Measurements from ENCODE around the gene EZR. TPM values are rescaled to one million over a fixed set of nuclear protein-coding genes. Genes with fewer than 3 reads are reported as not detected.

Gene EZR
- total and polyA plus RNA-seq, 2 donors (not counting 1 experiment from before 2014, with no cell fraction given), result 227 to 945 TPM

DNA sequence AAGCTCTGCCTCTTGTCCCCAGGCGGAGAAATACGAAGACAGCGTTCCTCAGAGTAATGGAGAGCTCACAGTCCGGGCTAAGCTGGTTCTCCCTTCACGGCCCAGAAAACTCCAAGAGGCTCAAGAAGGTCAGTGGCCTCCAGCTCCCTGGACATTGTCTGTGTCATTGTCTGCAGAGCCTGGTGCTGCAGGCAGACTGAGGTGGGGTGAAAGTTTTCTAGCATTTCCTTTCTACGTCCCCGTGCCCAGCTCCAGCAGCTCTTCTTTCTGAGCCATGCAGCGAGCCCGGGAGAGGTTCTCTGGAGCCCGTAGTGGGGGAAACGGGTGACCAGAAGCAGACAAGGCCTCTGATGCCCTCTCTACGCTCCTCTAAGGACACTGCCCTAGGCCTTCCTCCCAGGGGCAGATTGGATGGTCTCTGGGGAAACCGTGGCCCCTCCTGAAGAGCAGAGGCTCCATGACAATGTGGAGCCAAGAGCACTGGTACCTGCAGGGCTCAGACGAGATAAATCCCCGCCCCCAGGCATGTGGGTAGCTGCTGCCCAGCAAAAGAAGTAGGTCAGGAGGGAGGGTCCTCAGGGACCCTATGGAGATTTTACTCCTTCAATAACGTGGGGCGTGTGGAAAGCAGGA is 58.4 kb downstream of the EZR start:
- ChIA-PET CTCF (no interaction called here), POLR2A (interaction anchor here (0.8 kb wide), 1 partner anchor 45 kb away, joined by 4 read pairs; no protein-coding TSS in a partner anchor)
- WGBS (ENCODE audit: insufficient coverage), result 86% methylated on average over 15 of the region's 17 CpGs
- Histone ChIP-seq H4K20me1 (ENCODE audit: control insufficient read depth, insufficient read depth, low read length, poor library complexity, severe bottlenecking) (peaks cover 11% of the 10 kb centered on the region), H2AFZ (ENCODE audit: insufficient read depth, low read depth, low read length, poor library complexity, severe bottlenecking) (no peak overlapping the region), H3K27me3 (replicated peaks in 1 of 4; ENCODE audit: control extremely low read depth in 1 of 4, control insufficient read depth in 3 of 4, insufficient read depth in 4 of 4, low read length in 3 of 4) (no peaks in the 10 kb centered on the region), H3K9me3 (ENCODE audit: control extremely low read depth in 1 of 3, control insufficient read depth in 2 of 3, insufficient read depth in 1 of 3, low read length in 2 of 3) (no peaks in the 10 kb centered on the region), H3K4me2 (replicated peaks; ENCODE audit: low read depth, low read length, poor library complexity, severe bottlenecking) (no peak overlapping the region), H3K36me3 (replicated peaks in 1 of 2; ENCODE audit: control extremely low read depth in 1 of 2, control insufficient read depth in 1 of 2, extremely low read depth in 1 of 2, insufficient read depth in 2 of 2, low read length in 1 of 2) (peaks cover 6 to 10% of the 10 kb centered on the region in 2 experiments), H3K4me3 (ENCODE audit: control extremely low read depth in 1 of 5, extremely low read depth in 1 of 5, insufficient read depth in 1 of 5, low read depth in 2 of 5, low read length in 4 of 5) (no peak overlapping the region), H3K27ac (ENCODE audit: low read length in 2 of 2) (no peak overlapping the region), H3K4me1 (ENCODE audit: control insufficient read depth in 2 of 2, insufficient read depth in 2 of 2, low read length in 2 of 2) (no peaks in the 10 kb centered on the region), H3K79me2 (ENCODE audit: control insufficient read depth, insufficient read depth, low read length) (no peaks in the 10 kb centered on the region), H3K9ac (ENCODE audit: low read length) (no peak overlapping the region)
- Mint-ChIP-seq H3K27me3 (no peaks in the 10 kb centered on the region), H3K9me3 (ENCODE audit: insufficient read depth) (no peaks in the 10 kb centered on the region), H3K4me3 (no peak overlapping the region), H3K27ac (peak overlapping the region; percentile 20), H3K4me1 (peaks cover 2% of the 10 kb centered on the region)
- ATAC-seq (ENCODE audit: low read depth) (no peak), DNase-seq (peak; percentile 46)
- TF ChIP-seq EZH2 (IDR thresholded peaks at IDR 0.05; ENCODE audit: borderline replicate concordance, insufficient read depth, low read depth, low read length, poor library complexity, severe bottlenecking), result no peak
- TF ChIP-seq, protein P1, sequence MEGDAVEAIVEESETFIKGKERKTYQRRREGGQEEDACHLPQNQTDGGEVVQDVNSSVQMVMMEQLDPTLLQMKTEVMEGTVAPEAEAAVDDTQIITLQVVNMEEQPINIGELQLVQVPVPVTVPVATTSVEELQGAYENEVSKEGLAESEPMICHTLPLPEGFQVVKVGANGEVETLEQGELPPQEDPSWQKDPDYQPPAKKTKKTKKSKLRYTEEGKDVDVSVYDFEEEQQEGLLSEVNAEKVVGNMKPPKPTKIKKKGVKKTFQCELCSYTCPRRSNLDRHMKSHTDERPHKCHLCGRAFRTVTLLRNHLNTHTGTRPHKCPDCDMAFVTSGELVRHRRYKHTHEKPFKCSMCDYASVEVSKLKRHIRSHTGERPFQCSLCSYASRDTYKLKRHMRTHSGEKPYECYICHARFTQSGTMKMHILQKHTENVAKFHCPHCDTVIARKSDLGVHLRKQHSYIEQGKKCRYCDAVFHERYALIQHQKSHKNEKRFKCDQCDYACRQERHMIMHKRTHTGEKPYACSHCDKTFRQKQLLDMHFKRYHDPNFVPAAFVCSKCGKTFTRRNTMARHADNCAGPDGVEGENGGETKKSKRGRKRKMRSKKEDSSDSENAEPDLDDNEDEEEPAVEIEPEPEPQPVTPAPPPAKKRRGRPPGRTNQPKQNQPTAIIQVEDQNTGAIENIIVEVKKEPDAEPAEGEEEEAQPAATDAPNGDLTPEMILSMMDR (IDR thresholded peaks at IDR 0.05), result no peak
- intact Hi-C loops (cut with micrococcal nuclease), result loop anchor here (5.0 kb wide), 2 partner anchors 37 to 43 kb away; no protein-coding TSS in a partner anchor

DNA sequence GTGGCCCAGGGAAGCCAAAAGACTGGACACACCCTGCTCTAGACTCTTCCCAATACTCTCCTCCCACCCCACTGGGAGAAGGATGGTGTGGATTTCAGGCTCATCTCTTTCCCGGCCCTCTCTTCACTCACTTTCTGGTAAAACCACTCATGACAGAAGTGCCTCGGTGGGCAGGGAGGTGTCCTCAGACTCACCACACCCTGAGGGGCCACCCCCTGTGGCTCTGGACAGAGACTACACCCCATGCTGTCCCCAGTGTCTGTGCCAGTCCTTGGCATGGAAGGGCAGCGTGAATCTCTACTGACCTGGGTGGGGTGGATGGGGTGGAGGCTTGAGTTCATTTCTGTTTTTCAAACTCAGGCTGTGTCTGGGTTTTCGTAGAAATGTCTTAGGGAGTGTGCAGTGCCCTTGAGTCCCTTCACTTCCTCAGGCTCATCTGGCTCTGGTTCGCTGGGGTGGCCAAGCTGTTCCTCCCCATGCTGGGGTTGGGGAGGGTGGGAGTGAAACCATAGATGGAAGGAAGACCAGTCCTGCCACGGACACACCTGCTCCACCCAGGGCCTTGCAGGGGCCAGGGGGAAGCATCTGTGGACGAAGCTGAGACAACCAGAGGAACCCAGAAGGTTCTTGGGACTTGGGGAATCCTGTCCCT is 59.1 kb downstream of the EZR start:
- intact Hi-C loops (cut with micrococcal nuclease), result loop anchor here (5.0 kb wide), 2 partner anchors 37 to 43 kb away; no protein-coding TSS in a partner anchor
- Histone ChIP-seq H3K9me3 (ENCODE audit: control extremely low read depth in 1 of 3, control insufficient read depth in 2 of 3, insufficient read depth in 1 of 3, low read length in 2 of 3) (no peaks in the 10 kb centered on the region), H2AFZ (ENCODE audit: insufficient read depth, low read depth, low read length, poor library complexity, severe bottlenecking) (no peak overlapping the region), H3K4me2 (replicated peaks; ENCODE audit: low read depth, low read length, poor library complexity, severe bottlenecking) (no peak overlapping the region), H3K27me3 (replicated peaks in 1 of 4; ENCODE audit: control extremely low read depth in 1 of 4, control insufficient read depth in 3 of 4, insufficient read depth in 4 of 4, low read length in 3 of 4) (no peaks in the 10 kb centered on the region), H3K36me3 (replicated peaks in 1 of 2; ENCODE audit: control extremely low read depth in 1 of 2, control insufficient read depth in 1 of 2, extremely low read depth in 1 of 2, insufficient read depth in 2 of 2, low read length in 1 of 2) (peaks cover 1 to 4% of the 10 kb centered on the region in 2 experiments), H4K20me1 (ENCODE audit: control insufficient read depth, insufficient read depth, low read length, poor library complexity, severe bottlenecking) (peaks cover 5% of the 10 kb centered on the region), H3K4me3 (ENCODE audit: control extremely low read depth in 1 of 5, extremely low read depth in 1 of 5, insufficient read depth in 1 of 5, low read depth in 2 of 5, low read length in 4 of 5) (no peak overlapping the region), H3K4me1 (ENCODE audit: control insufficient read depth in 2 of 2, insufficient read depth in 2 of 2, low read length in 2 of 2) (no peaks in the 10 kb centered on the region), H3K79me2 (ENCODE audit: control insufficient read depth, insufficient read depth, low read length) (no peaks in the 10 kb centered on the region), H3K27ac (ENCODE audit: low read length in 2 of 2) (no peak overlapping the region), H3K9ac (ENCODE audit: low read length) (no peak overlapping the region)
- WGBS (ENCODE audit: insufficient coverage), result 70% methylated on average over 6 of the region's 7 CpGs
- Mint-ChIP-seq H3K27ac (no peak overlapping the region), H3K27me3 (no peaks in the 10 kb centered on the region), H3K9me3 (ENCODE audit: insufficient read depth) (no peaks in the 10 kb centered on the region), H3K4me3 (no peak overlapping the region), H3K4me1 (peaks cover 2% of the 10 kb centered on the region)
- no peak for TF ChIP-seq EZH2 (IDR thresholded peaks at IDR 0.05; ENCODE audit: borderline replicate concordance, insufficient read depth, low read depth, low read length, poor library complexity, severe bottlenecking)
- TF ChIP-seq, protein P1 (IDR thresholded peaks at IDR 0.05), result no peak
- ChIA-PET CTCF (no interaction called here), POLR2A (interaction anchor here (0.8 kb wide), 1 partner anchor 44 kb away, joined by 4 read pairs; no protein-coding TSS in a partner anchor)
- ATAC-seq (ENCODE audit: low read depth) (no peak), DNase-seq (peak; percentile 45)
